ENCODE data around the gene NTM.

GRCh38 chr11:132072044-132072857 lies 701.8 kb downstream of the NTM start:
- TF ChIP-seq CTCF (conservative IDR thresholded peaks at IDR 0.05) (no peak), ZFX (IDR thresholded peaks at IDR 0.05) (no peak)

All from C4-2B (cell line).